GM21529 (cell line): ENCODE results near the gene NUDT19.
A peak's percentile ranks its signal among the peaks of the same experiment; 100 is the strongest.
"Not testable (repeated sequence)": the region's sequence is repeated elsewhere in the genome, so short reads cannot be mapped to it uniquely, and the experiment has no call there.

ENCODE experiments used
- ATAC-seq: cut with Tn5 transposase; IDR thresholded peaks from one replicate; pipeline ENCODE4 v1.9.1; 2021; ENCODE audit not compliant: unreplicated experiment

Gene NUDT19

GRCh38 chr19:32691291-32691951, at the start of gene NUDT19:
NUDT19 (plus strand) TSS chr19:32691821; CDS start chr19:32691961, 140 bp downstream.
- ATAC-seq, result peak; percentile 93

GRCh38 chr19:32642771-32643170, 48.9 kb upstream of the NUDT19 start:
- ATAC-seq, result no peak

GRCh38 chr19:32646556-32646955, 45.1 kb upstream of the NUDT19 start:
- no peak for ATAC-seq

GRCh38 chr19:32647361-32647760, 44.3 kb upstream of the NUDT19 start:
- ATAC-seq, result no peak

DNA sequence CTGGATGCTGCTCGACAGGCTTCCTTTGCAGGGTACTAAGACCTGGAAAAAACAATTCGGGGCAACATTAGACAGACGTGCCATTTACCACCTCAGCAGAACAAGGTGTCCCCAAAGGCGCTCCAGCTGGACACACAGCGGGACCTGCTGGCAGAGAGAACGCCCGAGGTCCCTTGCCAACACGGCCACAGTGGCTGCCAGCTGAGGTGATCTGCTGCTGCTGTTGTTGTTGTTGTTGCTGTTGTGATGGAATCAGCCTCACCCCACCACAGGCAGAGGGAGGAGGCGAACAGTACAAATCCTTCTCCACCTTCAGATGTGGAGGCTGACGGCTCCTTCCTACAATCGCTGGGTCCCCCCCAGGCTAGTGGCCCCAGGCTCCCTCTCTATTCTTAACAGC, 41.9 kb upstream of the NUDT19 start:
- no peak for ATAC-seq

- ATAC-seq, result no peak
These were observed 41.0 kb upstream of the NUDT19 start for GRCh38 chr19:32650671-32651070.

- ATAC-seq, result no peak
These were observed 39.9 kb upstream of the NUDT19 start for GRCh38 chr19:32651729-32652140.

GRCh38 chr19:32652331-32652730, 39.3 kb upstream of the NUDT19 start:
- not testable (repeated sequence) for ATAC-seq

DNA sequence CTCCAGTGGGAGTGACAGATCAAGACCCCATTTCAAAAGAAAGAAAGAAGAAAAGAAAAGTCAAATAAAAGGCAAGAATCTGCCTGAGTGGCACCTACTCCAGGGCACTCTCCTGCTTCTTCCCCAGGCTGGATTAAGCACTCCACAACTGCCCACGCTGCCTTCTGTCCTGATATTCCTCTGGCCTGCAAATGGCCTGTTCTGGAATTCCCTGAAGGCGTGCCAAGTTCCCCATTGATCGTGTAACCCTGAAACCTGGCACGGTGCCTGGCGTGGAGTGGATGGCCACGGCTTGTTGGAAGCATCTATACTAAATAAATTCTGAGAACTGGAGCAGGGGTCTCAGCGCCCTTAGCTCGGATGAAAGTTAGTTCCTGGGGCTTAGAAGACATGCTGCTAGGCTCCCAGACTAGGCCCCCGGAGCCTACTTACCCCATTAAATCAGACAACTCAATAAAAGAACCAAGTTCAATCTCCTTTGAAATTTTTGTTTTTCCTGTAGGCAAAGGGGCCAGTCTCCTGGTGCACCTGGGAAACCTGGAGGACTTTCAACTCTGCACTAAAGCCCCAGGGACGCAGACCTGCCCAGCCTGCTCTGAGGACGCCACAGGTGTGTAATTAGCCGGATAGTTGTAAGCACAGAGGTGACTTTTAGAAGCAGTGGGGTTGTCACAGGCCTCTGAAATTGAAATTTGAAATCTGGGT, 38.6 kb upstream of the NUDT19 start:
- no peak for ATAC-seq

DNA sequence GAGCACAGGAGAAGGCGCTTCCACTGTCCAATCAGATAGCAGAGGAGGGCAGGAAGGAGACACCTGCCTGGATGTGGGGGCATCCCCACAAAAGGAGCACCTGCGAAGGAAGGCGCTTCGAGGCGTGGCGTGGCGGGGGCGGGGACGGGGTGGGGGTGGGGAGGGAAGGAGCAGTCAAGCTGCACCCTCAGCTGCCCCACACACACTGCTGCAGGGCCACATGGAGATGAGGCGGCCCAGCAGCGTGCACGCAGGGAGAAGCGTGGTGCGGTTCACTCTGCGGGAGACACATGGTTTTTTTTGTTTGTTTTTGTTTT, 38.1 kb upstream of the NUDT19 start:
- no peak for ATAC-seq

- not testable (repeated sequence) for ATAC-seq
These were observed 35.2 kb upstream of the NUDT19 start for GRCh38 chr19:32656379-32656778.

GRCh38 chr19:32658075-32658474, 33.5 kb upstream of the NUDT19 start:
- ATAC-seq, result no peak

- no peak for ATAC-seq
These were observed 33.1 kb upstream of the NUDT19 start for GRCh38 chr19:32658527-32658926.

DNA sequence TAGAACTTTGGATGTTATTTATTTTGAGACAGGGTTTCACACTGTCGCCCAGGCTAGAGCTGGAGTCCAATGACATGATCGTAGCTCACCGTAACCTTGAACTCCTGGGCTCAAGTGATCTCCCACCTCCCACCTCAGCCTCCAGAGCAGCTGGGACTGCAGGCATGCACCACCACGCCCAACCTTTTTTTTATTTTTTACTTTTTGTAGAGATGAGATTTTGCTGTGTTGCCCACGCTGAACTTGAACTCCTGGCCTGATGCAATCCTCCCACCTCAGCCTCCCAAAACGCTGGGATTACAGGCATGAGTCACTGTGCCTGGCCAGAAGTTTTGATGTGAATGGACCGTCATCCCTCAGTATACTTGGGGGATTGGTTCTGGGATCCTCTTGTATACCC, 30.3 kb upstream of the NUDT19 start:
- no peak for ATAC-seq

DNA sequence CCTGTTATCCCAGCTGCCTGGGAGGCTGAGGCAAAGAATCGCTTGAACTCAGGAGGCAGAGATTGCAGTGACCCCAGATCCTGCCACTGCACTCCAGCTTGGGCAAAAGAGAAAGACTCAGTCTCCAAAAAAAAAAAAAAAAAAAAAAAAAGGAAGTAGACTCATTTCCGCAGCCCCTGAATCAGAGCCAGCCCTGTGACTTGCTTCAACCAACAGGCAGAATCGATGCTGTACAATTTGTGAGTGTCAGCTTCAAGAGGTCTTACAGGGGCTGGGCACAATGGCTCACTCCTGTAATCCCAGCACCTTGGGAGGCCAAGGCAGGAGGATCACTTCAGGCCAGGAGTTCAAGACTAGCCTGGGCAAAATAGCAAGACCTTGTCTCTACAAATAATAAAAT, 29.4 kb upstream of the NUDT19 start:
- no peak for ATAC-seq

DNA sequence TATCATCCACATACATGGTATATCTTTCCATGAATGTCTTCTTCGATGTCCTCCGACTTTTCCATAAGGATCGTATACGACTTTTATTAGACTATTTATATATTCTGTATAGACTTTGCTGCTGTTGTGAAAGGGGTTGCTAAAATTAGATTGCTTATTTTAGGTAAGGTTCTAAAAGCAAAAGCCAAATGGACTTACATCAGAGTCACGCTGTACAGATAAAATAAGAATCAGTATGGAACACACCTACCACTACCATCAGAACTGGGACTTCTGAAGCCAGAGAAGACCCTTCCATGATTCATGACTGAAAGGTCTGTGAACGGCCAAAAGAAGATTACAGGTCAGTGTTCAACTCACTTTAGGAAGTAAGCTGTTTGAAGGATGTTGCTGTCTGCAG, 25.5 kb upstream of the NUDT19 start:
- no peak for ATAC-seq

DNA sequence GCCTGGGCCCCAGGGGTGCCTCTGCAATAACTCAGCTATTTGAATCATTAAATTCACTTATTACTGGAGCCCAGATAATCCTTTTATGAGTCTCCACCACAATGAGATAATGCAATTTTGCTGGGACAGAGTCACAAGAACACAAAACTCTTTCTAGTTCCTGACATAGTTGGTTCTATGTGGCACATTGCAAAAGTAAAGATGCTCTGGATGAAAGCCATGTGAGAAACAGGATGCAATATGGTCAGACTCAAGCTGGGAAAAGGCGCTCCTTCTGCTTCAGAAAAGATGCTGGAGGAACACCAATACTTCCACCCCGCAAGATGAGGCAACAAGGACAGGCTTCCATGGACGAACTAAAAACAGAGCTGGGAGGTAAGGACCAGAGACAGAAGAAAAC, 22.3 kb upstream of the NUDT19 start:
- ATAC-seq, result no peak

GRCh38 chr19:32671883-32672593, 19.6 kb upstream of the NUDT19 start:
- ATAC-seq, result no peak

- no peak for ATAC-seq
These were observed 18.8 kb upstream of the NUDT19 start for GRCh38 chr19:32672841-32673240.

DNA sequence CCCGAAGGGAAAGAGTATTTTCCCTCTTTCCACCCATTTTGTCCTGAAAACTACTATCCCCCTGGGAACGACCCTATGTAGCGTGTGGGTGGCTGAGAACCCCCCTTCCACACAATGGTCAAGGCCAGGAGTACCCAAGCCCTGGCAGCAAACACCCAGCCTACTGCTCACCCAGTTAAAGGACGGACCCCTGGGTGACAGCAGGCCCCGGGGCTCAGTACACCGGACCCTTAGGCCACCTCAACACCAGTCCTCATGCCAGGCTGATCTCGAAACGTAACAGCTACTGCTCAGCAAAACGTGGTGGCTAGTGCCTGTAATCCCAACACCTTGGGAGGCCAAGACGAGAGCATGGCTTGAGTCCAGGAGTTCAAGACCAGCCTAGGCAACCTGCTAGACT, 18.0 kb upstream of the NUDT19 start:
- no peak for ATAC-seq

DNA sequence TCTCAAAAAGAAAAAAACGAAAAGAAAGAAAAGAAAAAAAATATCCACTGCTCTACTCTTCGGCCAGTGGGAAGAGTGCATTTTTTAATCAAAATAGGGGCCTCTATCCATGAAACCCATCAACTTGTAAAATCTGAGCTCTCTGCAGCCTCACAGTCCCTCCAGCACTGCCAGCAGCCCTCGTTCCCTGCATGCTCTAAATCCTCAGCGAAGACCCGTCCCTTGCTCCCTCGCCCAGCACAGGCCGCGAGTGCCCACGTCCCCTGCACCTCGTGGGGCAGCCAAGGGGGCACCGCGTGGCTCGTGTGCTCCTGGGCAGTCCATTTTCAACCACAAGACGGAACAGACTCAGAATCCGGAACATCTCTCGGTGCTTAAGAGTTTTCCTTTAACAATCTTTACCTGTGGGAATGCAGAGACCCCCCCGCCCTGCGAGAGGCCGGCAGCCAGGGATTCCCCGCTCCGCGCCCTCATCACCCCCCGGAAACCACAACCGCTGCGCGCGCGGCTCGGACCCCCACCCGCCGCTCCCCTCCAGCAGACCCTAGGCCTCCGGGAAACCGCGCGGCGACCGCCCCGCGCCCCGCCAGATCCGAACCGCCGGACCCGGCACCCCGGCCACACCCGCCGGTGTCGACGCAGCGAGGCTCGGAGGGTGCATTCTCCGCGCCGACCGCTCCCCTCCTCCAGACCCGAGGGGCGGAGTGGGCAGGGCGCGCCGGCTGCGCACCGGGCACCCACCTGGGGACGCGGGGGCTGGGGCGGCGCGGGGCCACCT, 17.3 kb upstream of the NUDT19 start:
- no peak for ATAC-seq
